Mesenchymal stem cell (in vitro differentiated cells and primary cell): ENCODE results near the gene RAPGEF6.

Experiments used
- DNase-seq: peaks from one replicate; pipeline ENCODE4 v3.0.0-alpha.2; 2013
- H2AFZ ChIP-seq: one replicate; pipeline ENCODE4 v1.6.1; 2013; ENCODE audit warnings: low read depth, mild to moderate bottlenecking, control low read depth, inconsistent platforms, low read length, moderate library complexity
- H2AK5ac ChIP-seq: 2 replicates; pipeline ENCODE4 v1.6.1; 2013; ENCODE audit warnings: low read length, moderate library complexity, mild to moderate bottlenecking, inconsistent platforms; ENCODE audit not compliant: severe bottlenecking
- H2BK120ac ChIP-seq: one replicate; pipeline ENCODE4 v1.6.1; 2013; ENCODE audit warnings: low read depth, mild to moderate bottlenecking, inconsistent platforms, low read length, moderate library complexity
- H2BK12ac ChIP-seq, 2 experiments: one replicate each; pipeline ENCODE4 v1.6.1; 2013; ENCODE audit warnings: inconsistent platforms in 2 of 2, low read length in 2 of 2, mild to moderate bottlenecking in 2 of 2, moderate library complexity in 2 of 2, control low read depth in 1 of 2
- H2BK15ac ChIP-seq: one replicate; pipeline ENCODE4 v1.6.1; 2013; ENCODE audit warnings: mild to moderate bottlenecking, low read depth, inconsistent platforms; ENCODE audit not compliant: poor library complexity, severe bottlenecking
- H2BK5ac ChIP-seq: 2 replicates; pipeline ENCODE4 v1.6.1; 2013; ENCODE audit warnings: low read depth, mild to moderate bottlenecking, low read length, control low read depth, inconsistent platforms; ENCODE audit not compliant: poor library complexity, severe bottlenecking
- H3K14ac ChIP-seq, 2 experiments: one replicate each; pipeline ENCODE4 v1.6.1; 2013; ENCODE audit warnings: inconsistent platforms in 2 of 2, low read length in 2 of 2, control low read depth in 1 of 2, mild to moderate bottlenecking in 1 of 2, moderate library complexity in 1 of 2
- H3K18ac ChIP-seq, 2 experiments: one replicate each; pipeline ENCODE4 v1.6.1; 2013; ENCODE audit warnings: inconsistent platforms in 2 of 2, low read length in 2 of 2, control low read depth in 1 of 2, low read depth in 1 of 2, mild to moderate bottlenecking in 1 of 2
- H3K23ac ChIP-seq, 2 experiments: one replicate each; pipeline ENCODE4 v1.6.1; 2013; ENCODE audit warnings: inconsistent platforms in 2 of 2, low read length in 2 of 2, mild to moderate bottlenecking in 2 of 2, moderate library complexity in 2 of 2, control low read depth in 1 of 2
- H3K27ac ChIP-seq: 2 replicates; pipeline ENCODE4 v1.5.1; 2013; ENCODE audit warnings: mild to moderate bottlenecking, moderate library complexity, low read length, control low read depth, inconsistent platforms; ENCODE audit not compliant: poor library complexity, severe bottlenecking
- H3K27me3 ChIP-seq, 2 experiments: 2 replicates each; pipeline versions ENCODE4 v1.6.1 to v1.7.0; 2013; ENCODE audit warnings: low read length in 2 of 2, mild to moderate bottlenecking in 2 of 2, moderate library complexity in 2 of 2, control low read depth in 1 of 2, inconsistent platforms in 1 of 2; ENCODE audit not compliant: control insufficient read depth in 1 of 2, insufficient read depth in 1 of 2
- H3K36me3 ChIP-seq, 2 experiments: 2 replicates each; pipeline versions ENCODE4 v1.6.1 to v1.7.0; 2013; ENCODE audit warnings: low read length in 2 of 2, control low read depth in 1 of 2, inconsistent platforms in 1 of 2, low read depth in 1 of 2, mild to moderate bottlenecking in 1 of 2; ENCODE audit not compliant: insufficient read depth in 2 of 2, control insufficient read depth in 1 of 2
- H3K4ac ChIP-seq, 2 experiments: one replicate each; pipeline ENCODE4 v1.6.1; 2013; ENCODE audit warnings: inconsistent platforms in 2 of 2, low read length in 2 of 2, mild to moderate bottlenecking in 2 of 2, moderate library complexity in 2 of 2, control low read depth in 1 of 2, low read depth in 1 of 2
- H3K4me1 ChIP-seq: 2 replicates; pipeline ENCODE4 v1.6.1; 2013; ENCODE audit warnings: low read depth, low read length, control low read depth; ENCODE audit not compliant: control insufficient read depth, insufficient read depth
- H3K4me2 ChIP-seq: 2 replicates; pipeline ENCODE4 v1.6.1; 2013; ENCODE audit warnings: low read length, mild to moderate bottlenecking, inconsistent platforms; ENCODE audit not compliant: poor library complexity, severe bottlenecking
- H3K4me3 ChIP-seq, 2 experiments: 2 replicates each; pipeline versions ENCODE4 v1.5.1 to v1.7.0; 2013; ENCODE audit warnings: low read length in 2 of 2, mild to moderate bottlenecking in 2 of 2, control low read depth in 1 of 2, low read depth in 1 of 2; ENCODE audit not compliant: insufficient read depth in 1 of 2
- H3K79me1 ChIP-seq: replicated peaks from 2 replicates; pipeline ENCODE4 v1.6.1; 2013; ENCODE audit warnings: mild to moderate bottlenecking, control low read depth, low read length, inconsistent platforms; ENCODE audit not compliant: poor library complexity, severe bottlenecking
- H3K9ac ChIP-seq: 2 replicates; pipeline ENCODE4 v1.7.0; 2013; ENCODE audit warnings: mild to moderate bottlenecking, low read length, moderate library complexity
- H3K9me3 ChIP-seq: 2 replicates; pipeline ENCODE4 v1.7.0; 2013; ENCODE audit warnings: mild to moderate bottlenecking, low read length; ENCODE audit not compliant: control insufficient read depth
- H4K8ac ChIP-seq: one replicate; pipeline ENCODE4 v1.6.1; 2013; ENCODE audit warnings: inconsistent platforms, mild to moderate bottlenecking, low read length, moderate library complexity
- H4K91ac ChIP-seq: one replicate; pipeline ENCODE4 v1.6.1; 2013; ENCODE audit warnings: mild to moderate bottlenecking, low read length, inconsistent platforms
- WGBS: methylation state at CpG from one replicate; pipeline ENCODE4 v1.1.7; 2013; ENCODE audit warnings: mixed read lengths; 5-methylcytosine and 5-hydroxymethylcytosine counted together

RAPGEF6 gene

DNA sequence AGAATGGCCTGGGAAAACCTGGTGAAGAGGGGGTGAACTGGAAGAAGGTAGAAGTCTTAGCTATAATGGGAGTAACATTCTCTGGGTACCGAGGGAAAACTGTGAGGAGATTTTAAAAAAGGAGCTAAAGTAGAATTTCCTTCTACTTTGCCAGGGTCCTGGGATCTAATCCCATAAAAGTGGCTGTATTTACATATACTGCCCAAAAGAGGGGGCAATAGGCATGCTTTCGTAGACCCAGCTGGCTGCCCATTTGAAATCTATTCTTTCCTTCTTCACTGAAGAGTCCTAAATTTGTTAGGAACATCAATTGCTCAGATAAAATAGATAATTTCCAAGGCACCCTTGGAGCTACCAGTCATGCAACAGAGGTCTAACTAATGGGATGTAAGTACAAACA, 212.0 kb downstream of the RAPGEF6 start:
- no peak overlapping the region for H2BK120ac ChIP-seq
- H4K8ac ChIP-seq = no peak overlapping the region
- no peak overlapping the region for H4K91ac ChIP-seq
- H3K23ac ChIP-seq = no peak overlapping the region
- DNase-seq = peak; percentile 28
- no peaks in the 10 kb centered on the region for H3K27me3 ChIP-seq
- H3K27ac ChIP-seq = no peak overlapping the region
- no peak overlapping the region for H2AK5ac ChIP-seq
- H3K4me2 ChIP-seq = no peak overlapping the region
- no peaks in the 10 kb centered on the region for H3K4me1 ChIP-seq
- H3K18ac ChIP-seq = no peak overlapping the region
- H3K9ac ChIP-seq = no peak overlapping the region
- H3K4me3 ChIP-seq = no peak overlapping the region
- H3K4ac ChIP-seq = no peak overlapping the region
- H3K14ac ChIP-seq = no peak overlapping the region
- H2BK12ac ChIP-seq = no peak overlapping the region
- peaks cover 4% of the 10 kb centered on the region for H3K79me1 ChIP-seq
- no peak overlapping the region for H2BK5ac ChIP-seq
- WGBS = 100% methylated on average over 1 of the region's 2 CpGs
- H3K9me3 ChIP-seq = no peaks in the 10 kb centered on the region
- H2BK15ac ChIP-seq = no peak overlapping the region
- H2AFZ ChIP-seq = no peak overlapping the region
- H3K36me3 ChIP-seq = peaks cover 7 to 20% of the 10 kb centered on the region in 2 experiments

DNA sequence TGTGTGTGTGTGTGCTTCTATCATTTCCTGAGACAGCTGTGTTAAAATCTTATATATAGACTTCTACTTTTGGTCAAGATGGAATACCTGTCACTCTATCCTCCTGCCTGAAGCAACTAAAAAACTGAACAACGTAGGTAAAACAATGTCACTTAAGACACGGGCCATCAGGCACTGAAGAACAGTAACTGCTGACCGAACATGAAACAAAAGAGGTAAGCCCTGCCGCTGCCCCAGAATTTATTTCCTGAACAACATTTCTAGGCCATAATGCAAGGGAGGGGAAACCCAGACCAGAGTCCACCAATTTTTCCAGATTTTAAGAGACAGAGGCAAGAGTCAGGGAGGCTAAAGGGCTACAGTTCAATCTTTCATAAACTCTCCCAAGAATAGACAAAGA, 215.2 kb downstream of the RAPGEF6 start:
- Histone ChIP-seq H4K8ac (no peak overlapping the region), H2BK12ac (no peak overlapping the region), H3K9ac (no peak overlapping the region), H2AK5ac (no peak overlapping the region), H3K36me3 (peaks cover 3 to 6% of the 10 kb centered on the region in 2 experiments), H2BK15ac (no peak overlapping the region), H3K23ac (no peak overlapping the region), H3K27me3 (no peaks in the 10 kb centered on the region), H3K4me3 (no peak overlapping the region), H2BK5ac (no peak overlapping the region), H4K91ac (no peak overlapping the region), H3K18ac (no peak overlapping the region), H3K4me1 (no peaks in the 10 kb centered on the region), H3K4me2 (no peak overlapping the region), H3K79me1 (peaks cover 4% of the 10 kb centered on the region), H3K27ac (no peak overlapping the region), H2AFZ (no peak overlapping the region), H2BK120ac (no peak overlapping the region), H3K9me3 (no peaks in the 10 kb centered on the region), H3K14ac (no peak overlapping the region), H3K4ac (no peak overlapping the region)
- DNase-seq = no peak
- WGBS = 80% methylated on average over 4 of the region's 4 CpGs

DNA sequence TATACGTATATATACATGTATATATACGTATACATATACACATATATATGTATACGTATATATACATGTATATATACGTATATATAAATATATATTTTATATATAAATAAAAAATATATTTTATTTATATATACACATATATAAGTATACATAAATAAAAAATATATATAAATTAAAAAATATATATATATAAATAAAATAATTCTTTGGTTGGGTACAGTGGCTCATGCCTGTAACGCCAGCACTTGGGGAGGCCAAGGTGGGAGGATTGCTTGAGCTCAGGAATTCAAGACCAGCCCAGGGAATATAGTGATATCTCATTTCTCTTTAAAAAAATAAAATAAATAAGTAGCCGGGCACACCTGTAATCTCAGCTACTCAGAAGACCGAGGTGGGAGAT, 216.2 kb downstream of the RAPGEF6 start:
- no peak overlapping the region for H3K23ac ChIP-seq
- H2BK15ac ChIP-seq = no peak overlapping the region
- peaks cover 4% of the 10 kb centered on the region for H3K79me1 ChIP-seq
- H3K27ac ChIP-seq = no peak overlapping the region
- no peak overlapping the region for H3K4me3 ChIP-seq
- no peak overlapping the region for H2AFZ ChIP-seq
- no peaks in the 10 kb centered on the region for H3K27me3 ChIP-seq
- no peak overlapping the region for H3K14ac ChIP-seq
- H3K9ac ChIP-seq = no peak overlapping the region
- no peak overlapping the region for H2BK12ac ChIP-seq
- no peaks in the 10 kb centered on the region for H3K4me1 ChIP-seq
- WGBS = 98% methylated on average over 2 of the region's 7 CpGs
- H2AK5ac ChIP-seq = no peak overlapping the region
- no peak overlapping the region for H4K91ac ChIP-seq
- H2BK5ac ChIP-seq = no peak overlapping the region
- no peak overlapping the region for H3K4ac ChIP-seq
- H3K36me3 ChIP-seq = peaks cover 3 to 6% of the 10 kb centered on the region in 2 experiments
- H2BK120ac ChIP-seq = no peak overlapping the region
- no peaks in the 10 kb centered on the region for H3K9me3 ChIP-seq
- no peak overlapping the region for H3K18ac ChIP-seq
- no peak overlapping the region for H4K8ac ChIP-seq
- H3K4me2 ChIP-seq = no peak overlapping the region
- no peak for DNase-seq

- Histone ChIP-seq H2BK120ac (no peak overlapping the region), H2AFZ (no peak overlapping the region), H2BK5ac (no peak overlapping the region), H3K4me3 (no peak overlapping the region), H3K79me1 (peaks cover 7% of the 10 kb centered on the region), H3K9ac (no peak overlapping the region), H4K91ac (no peak overlapping the region), H3K4ac (no peak overlapping the region), H3K27ac (no peak overlapping the region), H3K4me2 (no peak overlapping the region), H3K23ac (no peak overlapping the region), H3K36me3 (peaks cover 0 to 7% of the 10 kb centered on the region in 2 experiments), H3K14ac (no peak overlapping the region), H3K27me3 (no peaks in the 10 kb centered on the region), H3K4me1 (peaks cover 1% of the 10 kb centered on the region), H3K18ac (no peak overlapping the region), H2AK5ac (no peak overlapping the region), H2BK15ac (no peak overlapping the region), H4K8ac (no peak overlapping the region), H2BK12ac (no peak overlapping the region), H3K9me3 (no peaks in the 10 kb centered on the region)
- DNase-seq = peak; percentile 74
- 13% methylated on average over 5 of the region's 7 CpGs for WGBS
These were observed 217.7 kb downstream of the RAPGEF6 start for GRCh38 chr5:131417240-131417869.
